K562 (cell line): ENCODE measurements around the gene SNX14.

ENCODE experiments used
- FOXK2 ChIP-seq, 2 experiments: fragments of 450-650 bp; IDR thresholded peaks in 1 of 2; conservative IDR thresholded peaks in 1 of 2; 2 replicates each; pipeline ENCODE4 v1.6.1; 2016; ENCODE audit warnings: low read depth in 2 of 2, mild to moderate bottlenecking in 1 of 2
- POLR2AphosphoS5 ChIP-seq: IDR thresholded peaks from 2 replicates; pipeline ENCODE4 v1.6.1; 2011; ENCODE audit warnings: mild to moderate bottlenecking, low read depth, low read length, moderate library complexity; ENCODE audit not compliant: control insufficient read depth, insufficient read depth
- ZNF445 ChIP-seq: fragments of 250-450 bp; sonication (Bioruptor Pico); IDR thresholded peaks from 2 replicates; pipeline ENCODE4 v1.4.0; 2020; ENCODE audit warnings: low read depth, mild to moderate bottlenecking, moderate library complexity
- TF ChIP-seq, protein P1 (sequence below), 3 experiments: IDR thresholded peaks in 2 of 3; conservative IDR thresholded peaks in 1 of 3; 2 replicates each; pipeline ENCODE4 v1.5.1; 2011 to 2012; ENCODE audit warnings: low read length in 3 of 3, mild to moderate bottlenecking in 3 of 3, control low read depth in 2 of 3, improper control_type of control experiment in 1 of 3, inconsistent platforms in 1 of 3, low read depth in 1 of 3, mixed read lengths in 1 of 3, moderate library complexity in 1 of 3; ENCODE audit not compliant: insufficient read depth in 2 of 3

DNA sequence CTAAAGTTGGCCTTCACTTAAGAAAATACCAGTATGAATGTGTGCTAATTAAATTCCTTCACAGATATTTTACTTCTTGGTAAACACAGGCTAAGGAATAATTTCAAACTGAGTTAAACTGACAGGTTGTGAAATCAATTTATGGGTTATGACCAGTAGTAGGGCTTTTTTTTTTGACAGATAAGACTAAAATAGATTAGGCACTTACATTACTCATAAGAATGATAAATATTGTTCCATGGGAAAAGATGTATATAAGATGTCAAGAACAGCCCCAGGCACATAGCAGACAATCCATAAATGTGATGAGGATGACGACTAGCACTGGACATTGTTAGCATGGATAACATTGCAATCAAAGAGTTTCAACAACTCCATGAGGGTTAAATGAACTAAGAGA lies 120.9 kb downstream of the SNX14 start:
- TF ChIP-seq, protein P1, sequence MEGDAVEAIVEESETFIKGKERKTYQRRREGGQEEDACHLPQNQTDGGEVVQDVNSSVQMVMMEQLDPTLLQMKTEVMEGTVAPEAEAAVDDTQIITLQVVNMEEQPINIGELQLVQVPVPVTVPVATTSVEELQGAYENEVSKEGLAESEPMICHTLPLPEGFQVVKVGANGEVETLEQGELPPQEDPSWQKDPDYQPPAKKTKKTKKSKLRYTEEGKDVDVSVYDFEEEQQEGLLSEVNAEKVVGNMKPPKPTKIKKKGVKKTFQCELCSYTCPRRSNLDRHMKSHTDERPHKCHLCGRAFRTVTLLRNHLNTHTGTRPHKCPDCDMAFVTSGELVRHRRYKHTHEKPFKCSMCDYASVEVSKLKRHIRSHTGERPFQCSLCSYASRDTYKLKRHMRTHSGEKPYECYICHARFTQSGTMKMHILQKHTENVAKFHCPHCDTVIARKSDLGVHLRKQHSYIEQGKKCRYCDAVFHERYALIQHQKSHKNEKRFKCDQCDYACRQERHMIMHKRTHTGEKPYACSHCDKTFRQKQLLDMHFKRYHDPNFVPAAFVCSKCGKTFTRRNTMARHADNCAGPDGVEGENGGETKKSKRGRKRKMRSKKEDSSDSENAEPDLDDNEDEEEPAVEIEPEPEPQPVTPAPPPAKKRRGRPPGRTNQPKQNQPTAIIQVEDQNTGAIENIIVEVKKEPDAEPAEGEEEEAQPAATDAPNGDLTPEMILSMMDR (IDR thresholded peaks at IDR 0.05 in 2 of 3, conservative IDR thresholded peaks at IDR 0.05 in 1 of 3; ENCODE audit: insufficient read depth in 2 of 3, low read depth in 1 of 3, low read length in 3 of 3) = no peak
- TF ChIP-seq POLR2AphosphoS5 (no peak), FOXK2 (conservative IDR thresholded peaks at IDR 0.05 in 1 of 2, IDR thresholded peaks at IDR 0.05 in 1 of 2; ENCODE audit: low read depth in 2 of 2) (no peak), ZNF445 (no peak)
